ENCODE data around the gene ZNF341.

ZNF341 gene

DNA sequence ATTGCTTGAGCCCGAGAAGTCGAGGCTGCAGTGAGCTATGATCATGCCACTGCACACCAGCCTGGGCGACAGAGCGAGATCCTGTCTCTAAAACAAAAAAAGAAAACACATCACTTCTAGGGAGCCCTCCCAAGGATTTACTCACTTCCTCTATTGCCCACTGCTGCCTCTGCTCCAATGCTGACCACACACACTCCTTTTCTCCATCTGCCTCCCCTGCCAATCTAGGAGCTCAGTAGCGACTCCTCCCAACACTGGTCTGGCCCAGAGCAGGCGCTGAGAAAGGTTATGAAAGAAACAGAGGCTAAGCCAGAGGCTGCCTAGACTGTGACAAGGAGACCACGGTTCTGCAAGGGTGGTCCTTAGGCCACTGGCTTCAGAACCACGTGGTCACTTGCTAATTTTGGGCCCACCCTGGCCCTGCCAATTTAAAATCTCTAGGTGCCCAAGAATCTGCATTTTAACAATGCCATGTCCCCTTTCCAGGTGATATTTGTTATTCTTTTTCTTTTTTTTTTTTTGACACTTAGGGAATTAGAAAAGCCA lies 44.4 kb upstream of the ZNF341 start:
- Histone ChIP-seq H3K9me3 (no peaks in the 10 kb centered on the region), H3K4me3 (ENCODE audit: low read depth in 1 of 2, low read length in 1 of 2) (no peak overlapping the region), H3K4me1 (ENCODE audit: control insufficient read depth in 1 of 2, insufficient read depth in 1 of 2, low read depth in 1 of 2, low read length in 1 of 2) (peaks cover 18 to 22% of the 10 kb centered on the region in 2 experiments), H3K36me3 (no peaks in the 10 kb centered on the region), H3K27ac (no peak overlapping the region), H3K27me3 (no peaks in the 10 kb centered on the region)
- no peak for TF ChIP-seq CTCF (IDR thresholded peaks at IDR 0.05)

- Histone ChIP-seq H3K27ac (no peak overlapping the region), H3K9me3 (no peaks in the 10 kb centered on the region), H3K4me3 (ENCODE audit: low read depth in 1 of 2, low read length in 1 of 2) (no peak overlapping the region), H3K4me1 (ENCODE audit: control insufficient read depth in 1 of 2, insufficient read depth in 1 of 2, low read depth in 1 of 2, low read length in 1 of 2) (peaks cover 18 to 22% of the 10 kb centered on the region in 2 experiments), H3K36me3 (no peaks in the 10 kb centered on the region), H3K27me3 (no peaks in the 10 kb centered on the region)
- no peak for TF ChIP-seq CTCF (IDR thresholded peaks at IDR 0.05)
Measured at GRCh38 chr20:33687993-33688937, 43.5 kb upstream of the ZNF341 start.

GRCh38 chr20:33688938-33689424 lies 42.8 kb upstream of the ZNF341 start:
- no peaks in the 10 kb centered on the region for H3K27me3 ChIP-seq
- no peak for TF ChIP-seq CTCF (IDR thresholded peaks at IDR 0.05)
- H3K36me3 ChIP-seq, result no peaks in the 10 kb centered on the region
- H3K4me3 ChIP-seq (ENCODE audit: low read depth in 1 of 2, low read length in 1 of 2), result no peak overlapping the region
- no peaks in the 10 kb centered on the region for H3K9me3 ChIP-seq
- H3K4me1 ChIP-seq (ENCODE audit: control insufficient read depth in 1 of 2, insufficient read depth in 1 of 2, low read depth in 1 of 2, low read length in 1 of 2), result peaks cover 18 to 22% of the 10 kb centered on the region in 2 experiments
- H3K27ac ChIP-seq, result no peak overlapping the region

GRCh38 chr20:33689493-33689892 lies 42.3 kb upstream of the ZNF341 start:
- no peak overlapping the region for H3K4me3 ChIP-seq (ENCODE audit: low read depth in 1 of 2, low read length in 1 of 2)
- H3K4me1 ChIP-seq (ENCODE audit: control insufficient read depth in 1 of 2, insufficient read depth in 1 of 2, low read depth in 1 of 2, low read length in 1 of 2), result peaks cover 18 to 21% of the 10 kb centered on the region in 2 experiments
- no peaks in the 10 kb centered on the region for H3K27me3 ChIP-seq
- H3K27ac ChIP-seq, result no peak overlapping the region
- no peaks in the 10 kb centered on the region for H3K9me3 ChIP-seq
- no peak for TF ChIP-seq CTCF (IDR thresholded peaks at IDR 0.05)
- no peaks in the 10 kb centered on the region for H3K36me3 ChIP-seq

DNA sequence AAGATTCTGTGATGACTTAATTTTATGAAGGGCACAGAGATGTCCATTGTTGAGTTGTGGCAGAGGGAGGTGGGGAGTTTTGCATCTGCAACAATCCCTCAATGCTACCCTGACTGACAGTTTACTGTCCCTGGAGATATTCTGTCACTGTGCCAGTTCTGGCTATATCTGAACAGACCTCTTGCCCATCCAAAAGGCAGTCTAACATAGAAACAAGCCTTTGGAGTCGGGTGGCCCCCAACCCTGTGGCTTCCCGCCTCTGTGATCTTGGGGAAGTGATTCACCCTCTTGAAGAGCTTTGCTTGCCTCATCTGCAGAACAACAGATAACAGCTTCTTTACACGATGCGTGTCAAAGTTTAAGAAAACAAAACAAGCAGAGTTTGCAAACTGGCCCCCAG lies 41.8 kb upstream of the ZNF341 start:
- Histone ChIP-seq H3K4me1 (ENCODE audit: control insufficient read depth in 1 of 2, insufficient read depth in 1 of 2, low read depth in 1 of 2, low read length in 1 of 2) (peaks cover 14 to 16% of the 10 kb centered on the region in 2 experiments), H3K36me3 (no peaks in the 10 kb centered on the region), H3K4me3 (ENCODE audit: low read depth in 1 of 2, low read length in 1 of 2) (no peak overlapping the region), H3K27me3 (no peaks in the 10 kb centered on the region), H3K27ac (no peak overlapping the region), H3K9me3 (no peaks in the 10 kb centered on the region)
- no peak for TF ChIP-seq CTCF (IDR thresholded peaks at IDR 0.05)

Data from neutrophil (primary cell).